Bronchial epithelial cell (primary cell): ENCODE measurements around the gene BST2. TPM values are rescaled to one million over a fixed set of nuclear protein-coding genes. Genes with fewer than 3 reads are reported as not detected.

Source experiments
- DNase-seq: peaks from one replicate; pipeline ENCODE4 v3.0.0-alpha.2; 2010; ENCODE audit warnings: low read depth
- FAIRE-seq: peaks from 2 replicates; lab custom pipeline; 2011; peaks lifted over from hg19 to GRCh38; lab: Jason Lieb, UNC
- H3K27me3 ChIP-seq: 2 replicates; pipeline ENCODE4 v1.5.1; 2011; ENCODE audit warnings: low read length; ENCODE audit not compliant: control insufficient read depth, insufficient read depth
- H3K36me3 ChIP-seq: 2 replicates; pipeline ENCODE4 v1.5.1; 2011; ENCODE audit warnings: low read length; ENCODE audit not compliant: control insufficient read depth, insufficient read depth
- H3K4me3 ChIP-seq: 2 replicates; pipeline ENCODE4 v1.5.1; 2011; ENCODE audit warnings: mild to moderate bottlenecking, low read depth, low read length, control low read depth
- CTCF ChIP-seq: IDR thresholded peaks from 2 replicates; pipeline ENCODE4 v1.5.1; 2011; ENCODE audit warnings: mild to moderate bottlenecking, moderate library complexity, low read length, control low read depth, inconsistent platforms; ENCODE audit not compliant: insufficient read depth, severe bottlenecking
- total RNA-seq: library from RNA; depleted of rRNA; stranded (reverse); fragments of >200 nt; gene quantifications from 2 replicates; pipeline ENCODE4 v1.2.1, GENCODE V29; 2014

Gene BST2
- total RNA-seq, 1 donor from 2014 or later: 8.7 TPM

- FAIRE-seq (no peak), DNase-seq (no peak)
Observed at GRCh38 chr19:17435218-17435617, 29.8 kb upstream of the BST2 start.

GRCh38 chr19:17431417-17431816 lies 26.0 kb upstream of the BST2 start:
- FAIRE-seq (no peak), DNase-seq (no peak)
- no peaks in the 10 kb centered on the region for H3K27me3 ChIP-seq
- TF ChIP-seq CTCF: no peak
- no peaks in the 10 kb centered on the region for H3K36me3 ChIP-seq
- H3K4me3 ChIP-seq: no peak overlapping the region

More at GRCh38 chr19:17435218-17435617, 29.8 kb upstream of the BST2 start:
- no peaks in the 10 kb centered on the region for H3K27me3 ChIP-seq
- TF ChIP-seq CTCF: no peak
- no peak overlapping the region for H3K4me3 ChIP-seq
- H3K36me3 ChIP-seq: no peaks in the 10 kb centered on the region

- Histone ChIP-seq H3K27me3 (no peaks in the 10 kb centered on the region), H3K4me3 (no peak overlapping the region), H3K36me3 (no peaks in the 10 kb centered on the region)
- no peak for DNase-seq
- TF ChIP-seq CTCF: no peak
- no peak for FAIRE-seq
Observed at GRCh38 chr19:17429641-17430113, 24.2 kb upstream of the BST2 start.

- H3K27me3 ChIP-seq: no peaks in the 10 kb centered on the region
- no peak for FAIRE-seq
- no peak for DNase-seq
Observed at GRCh38 chr19:17424743-17425365, 19.4 kb upstream of the BST2 start.

GRCh38 chr19:17423429-17424208 lies 18.2 kb upstream of the BST2 start:
- Histone ChIP-seq H3K4me3 (no peak overlapping the region), H3K36me3 (peaks cover 3% of the 10 kb centered on the region), H3K27me3 (no peaks in the 10 kb centered on the region)
- DNase-seq (no peak), FAIRE-seq (no peak)
- no peak for TF ChIP-seq CTCF

More at GRCh38 chr19:17424743-17425365, 19.4 kb upstream of the BST2 start:
- Histone ChIP-seq H3K36me3 (peaks cover 3% of the 10 kb centered on the region), H3K4me3 (no peak overlapping the region)
- TF ChIP-seq CTCF: peak; percentile 63
